Ishikawa (cell line): ENCODE measurements around the gene LDHA.

Experiments
- CEBPB ChIP-seq: IDR thresholded peaks from 2 replicates; pipeline ENCODE4 v1.6.1; 2012
- CREB1 ChIP-seq: IDR thresholded peaks from 2 replicates; pipeline ENCODE4 v1.6.1; 2012; ENCODE audit warnings: low read depth
- EGR1 ChIP-seq: IDR thresholded peaks from 2 replicates; pipeline ENCODE4 v1.6.1; 2012
- EP300 ChIP-seq: IDR thresholded peaks from 2 replicates; pipeline ENCODE4 v1.6.1; 2012; ENCODE audit warnings: borderline replicate concordance
- FOXM1 ChIP-seq: IDR thresholded peaks from 2 replicates; pipeline ENCODE4 v1.6.1; 2012; ENCODE audit warnings: low read depth, borderline replicate concordance
- NFIC ChIP-seq: IDR thresholded peaks from 2 replicates; pipeline ENCODE4 v1.6.1; 2012
- RAD21 ChIP-seq: IDR thresholded peaks from 2 replicates; pipeline ENCODE4 v1.6.1; 2012; ENCODE audit warnings: low read depth
- TAF1 ChIP-seq: IDR thresholded peaks from 2 replicates; pipeline ENCODE4 v1.6.1; 2012; ENCODE audit warnings: low read depth, mild to moderate bottlenecking
- TCF12 ChIP-seq: IDR thresholded peaks from 2 replicates; pipeline ENCODE4 v1.6.1; 2012; ENCODE audit warnings: low read depth
- TEAD4 ChIP-seq: IDR thresholded peaks from 2 replicates; pipeline ENCODE4 v1.6.1; 2012
- YY1 ChIP-seq: IDR thresholded peaks from 2 replicates; pipeline ENCODE4 v1.6.1; 2012; ENCODE audit warnings: low read depth
- ZBTB7A ChIP-seq: IDR thresholded peaks from 2 replicates; pipeline ENCODE4 v1.6.1; 2012; ENCODE audit warnings: low read depth
- TF ChIP-seq, protein P1 (sequence below): IDR thresholded peaks from 2 replicates; pipeline ENCODE4 v1.6.1; 2012
- TF ChIP-seq, protein P2 (sequence below): IDR thresholded peaks from 2 replicates; pipeline ENCODE4 v1.6.1; 2012
- TF ChIP-seq, protein P3 (sequence below): IDR thresholded peaks from 2 replicates; pipeline ENCODE4 v1.6.1; 2012; ENCODE audit warnings: low read depth, mild to moderate bottlenecking

The LDHA gene

DNA sequence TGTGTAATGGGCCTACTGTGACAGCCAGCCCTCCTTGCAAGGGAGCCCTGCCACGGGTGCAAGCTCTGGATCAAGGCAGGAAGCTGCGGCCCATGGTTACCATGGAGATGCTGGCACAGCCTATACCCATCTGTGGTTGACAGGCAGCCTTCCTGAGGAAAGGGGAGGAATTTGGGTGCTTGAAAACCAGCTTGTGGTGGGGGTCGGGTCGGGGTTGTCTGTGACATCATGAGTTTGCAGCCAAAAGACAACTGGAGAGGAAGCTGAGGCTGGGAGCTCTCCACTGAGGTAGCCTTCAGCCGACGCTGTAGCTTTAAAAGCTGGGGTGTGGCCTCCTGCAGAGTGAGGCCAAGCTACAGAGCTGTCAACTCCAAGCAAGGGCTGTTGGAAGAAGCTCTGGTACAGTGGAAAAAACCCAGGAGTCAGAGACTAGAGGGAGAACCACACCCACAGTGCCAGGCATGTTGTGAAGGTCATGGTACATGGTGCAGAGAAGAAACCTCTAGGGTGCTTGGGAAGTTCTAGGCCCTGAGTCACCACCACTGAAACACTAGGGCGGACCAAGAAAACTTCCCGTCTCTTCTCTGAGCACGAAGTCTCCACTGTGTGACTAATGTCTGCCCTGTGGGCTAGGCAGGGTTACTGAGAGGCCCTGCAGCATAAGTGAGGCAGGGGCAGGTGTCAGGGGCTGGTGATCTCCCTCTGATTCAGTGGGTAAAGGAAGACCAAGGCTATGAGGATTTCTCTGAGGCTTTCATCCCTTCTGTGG, 10.8 kb upstream of the LDHA start:
- TF ChIP-seq YY1, result no peak
- TF ChIP-seq TCF12, result no peak
- no peak for TF ChIP-seq CREB1
- no peak for TF ChIP-seq FOXM1
- TF ChIP-seq, protein P1, sequence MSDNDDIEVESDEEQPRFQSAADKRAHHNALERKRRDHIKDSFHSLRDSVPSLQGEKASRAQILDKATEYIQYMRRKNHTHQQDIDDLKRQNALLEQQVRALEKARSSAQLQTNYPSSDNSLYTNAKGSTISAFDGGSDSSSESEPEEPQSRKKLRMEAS, result no peak
- no peak for TF ChIP-seq EP300
- TF ChIP-seq, protein P2, sequence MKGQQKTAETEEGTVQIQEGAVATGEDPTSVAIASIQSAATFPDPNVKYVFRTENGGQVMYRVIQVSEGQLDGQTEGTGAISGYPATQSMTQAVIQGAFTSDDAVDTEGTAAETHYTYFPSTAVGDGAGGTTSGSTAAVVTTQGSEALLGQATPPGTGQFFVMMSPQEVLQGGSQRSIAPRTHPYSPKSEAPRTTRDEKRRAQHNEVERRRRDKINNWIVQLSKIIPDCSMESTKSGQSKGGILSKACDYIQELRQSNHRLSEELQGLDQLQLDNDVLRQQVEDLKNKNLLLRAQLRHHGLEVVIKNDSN, result no peak
- TF ChIP-seq ZBTB7A, result no peak
- no peak for TF ChIP-seq NFIC
- no peak for TF ChIP-seq CEBPB
- TF ChIP-seq RAD21, result no peak
- no peak for TF ChIP-seq EGR1
- no peak for TF ChIP-seq TEAD4
- no peak for TF ChIP-seq TAF1
- TF ChIP-seq, protein P3, sequence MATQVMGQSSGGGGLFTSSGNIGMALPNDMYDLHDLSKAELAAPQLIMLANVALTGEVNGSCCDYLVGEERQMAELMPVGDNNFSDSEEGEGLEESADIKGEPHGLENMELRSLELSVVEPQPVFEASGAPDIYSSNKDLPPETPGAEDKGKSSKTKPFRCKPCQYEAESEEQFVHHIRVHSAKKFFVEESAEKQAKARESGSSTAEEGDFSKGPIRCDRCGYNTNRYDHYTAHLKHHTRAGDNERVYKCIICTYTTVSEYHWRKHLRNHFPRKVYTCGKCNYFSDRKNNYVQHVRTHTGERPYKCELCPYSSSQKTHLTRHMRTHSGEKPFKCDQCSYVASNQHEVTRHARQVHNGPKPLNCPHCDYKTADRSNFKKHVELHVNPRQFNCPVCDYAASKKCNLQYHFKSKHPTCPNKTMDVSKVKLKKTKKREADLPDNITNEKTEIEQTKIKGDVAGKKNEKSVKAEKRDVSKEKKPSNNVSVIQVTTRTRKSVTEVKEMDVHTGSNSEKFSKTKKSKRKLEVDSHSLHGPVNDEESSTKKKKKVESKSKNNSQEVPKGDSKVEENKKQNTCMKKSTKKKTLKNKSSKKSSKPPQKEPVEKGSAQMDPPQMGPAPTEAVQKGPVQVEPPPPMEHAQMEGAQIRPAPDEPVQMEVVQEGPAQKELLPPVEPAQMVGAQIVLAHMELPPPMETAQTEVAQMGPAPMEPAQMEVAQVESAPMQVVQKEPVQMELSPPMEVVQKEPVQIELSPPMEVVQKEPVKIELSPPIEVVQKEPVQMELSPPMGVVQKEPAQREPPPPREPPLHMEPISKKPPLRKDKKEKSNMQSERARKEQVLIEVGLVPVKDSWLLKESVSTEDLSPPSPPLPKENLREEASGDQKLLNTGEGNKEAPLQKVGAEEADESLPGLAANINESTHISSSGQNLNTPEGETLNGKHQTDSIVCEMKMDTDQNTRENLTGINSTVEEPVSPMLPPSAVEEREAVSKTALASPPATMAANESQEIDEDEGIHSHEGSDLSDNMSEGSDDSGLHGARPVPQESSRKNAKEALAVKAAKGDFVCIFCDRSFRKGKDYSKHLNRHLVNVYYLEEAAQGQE, result no peak

DNA sequence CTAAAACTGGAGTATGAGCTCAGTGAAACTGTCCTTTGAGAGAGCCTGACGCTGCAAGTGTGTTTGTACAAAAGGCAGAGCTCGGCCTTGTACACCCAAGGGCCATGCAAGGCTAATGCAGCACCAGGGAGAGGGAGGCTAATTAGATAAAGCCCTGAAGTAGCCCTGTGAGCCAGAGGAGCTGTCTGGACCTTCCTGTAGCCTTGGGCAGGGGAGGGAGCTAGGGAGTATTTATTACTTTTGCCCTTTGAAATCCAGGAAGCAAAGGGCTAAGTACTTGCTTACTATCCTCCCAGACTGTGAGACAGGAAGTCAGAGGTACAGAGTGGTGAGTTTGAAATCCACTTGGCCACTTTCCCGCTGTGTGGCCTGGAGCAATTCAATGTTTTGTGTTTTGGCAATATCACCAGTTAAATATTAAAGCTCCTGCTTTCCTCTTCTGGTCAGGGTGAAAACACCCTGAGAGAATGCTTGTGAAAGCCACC, 10.2 kb upstream of the LDHA start:
- TF ChIP-seq, protein P3, result no peak
- TF ChIP-seq EP300 (no peak), RAD21 (no peak), EGR1 (no peak), CREB1 (no peak), FOXM1 (no peak), YY1 (no peak), TEAD4 (no peak), TAF1 (no peak), NFIC (no peak), ZBTB7A (no peak), TCF12 (no peak)
- TF ChIP-seq, protein P1, result no peak
- TF ChIP-seq, protein P2, result no peak

DNA sequence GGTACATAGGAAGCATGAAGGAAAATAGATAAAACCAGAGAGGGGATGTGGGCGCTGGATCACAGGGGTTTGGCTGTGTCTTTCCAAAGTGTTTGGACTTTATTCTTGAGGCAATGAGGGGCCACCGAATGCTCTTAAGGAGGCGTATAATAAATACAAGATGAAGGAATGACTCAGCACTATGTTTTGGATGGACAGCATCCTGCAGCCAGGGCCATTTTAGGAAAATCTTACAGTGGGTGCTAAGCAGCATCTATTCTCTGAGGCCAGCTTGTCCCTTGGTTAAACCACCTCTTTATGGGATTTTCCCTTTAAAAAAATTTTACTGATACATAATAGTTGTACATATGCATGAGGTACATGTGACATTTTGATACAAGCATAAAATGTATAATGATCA, 4.3 kb upstream of the LDHA start:
- TF ChIP-seq EGR1, result no peak
- TF ChIP-seq FOXM1, result no peak
- TF ChIP-seq, protein P1, result no peak
- TF ChIP-seq ZBTB7A, result no peak
- TF ChIP-seq TCF12, result no peak
- TF ChIP-seq, protein P2, result no peak
- no peak for TF ChIP-seq EP300
- TF ChIP-seq CREB1, result no peak
- TF ChIP-seq RAD21, result no peak
- no peak for TF ChIP-seq CEBPB
- TF ChIP-seq, protein P3, result no peak
- no peak for TF ChIP-seq TAF1
- TF ChIP-seq TEAD4, result no peak
- TF ChIP-seq NFIC, result no peak
- TF ChIP-seq YY1, result no peak
